Neural cell (in vitro differentiated cells): ENCODE results near the gene CEBPB. TPM values are rescaled to one million over a fixed set of nuclear protein-coding genes. Genes with fewer than 3 reads are reported as not detected.

ENCODE experiments used
- H2AFZ ChIP-seq: fragments of 200-600, 300-800 bp; sonication (generic), shearing (Covaris generic); 2 replicates; pipeline ENCODE4 v1.6.0; 2014; ENCODE audit warnings: low read depth, mild to moderate bottlenecking, antibody characterized with exemption, low read length, moderate library complexity
- H3F3A ChIP-seq: fragments of 200-600 bp; shearing (Covaris generic); 2 replicates; pipeline ENCODE4 v1.6.1; 2016; ENCODE audit warnings: mild to moderate bottlenecking, moderate library complexity, mixed read lengths, antibody characterized with exemption, low read length; ENCODE audit not compliant: insufficient read depth, poor library complexity, severe bottlenecking
- H3K27ac ChIP-seq: fragments of 200-600, 300-800 bp; sonication (generic), shearing (Covaris generic); 2 replicates; pipeline ENCODE4 v1.5.1; 2014; ENCODE audit warnings: mild to moderate bottlenecking, low read length, moderate library complexity
- H3K27me3 ChIP-seq: fragments of 300-800, 200-600 bp; sonication (generic), shearing (Covaris generic); 2 replicates; pipeline ENCODE4 v1.6.0; 2014; ENCODE audit warnings: mild to moderate bottlenecking, low read depth, low read length, moderate library complexity; ENCODE audit not compliant: insufficient read depth
- H3K36me3 ChIP-seq: fragments of 300-800, 200-600 bp; sonication (generic), shearing (Covaris generic); 2 replicates; pipeline ENCODE4 v1.5.1; 2014; ENCODE audit warnings: mild to moderate bottlenecking, antibody characterized with exemption, low read length, moderate library complexity; ENCODE audit not compliant: insufficient read depth
- H3K4me2 ChIP-seq: fragments of 300-800, 200-600 bp; sonication (generic), shearing (Covaris generic); 2 replicates; pipeline ENCODE4 v1.6.0; 2014; ENCODE audit warnings: mild to moderate bottlenecking, low read length
- H3K4me3 ChIP-seq: fragments of 300-800, 200-600 bp; sonication (generic), shearing (Covaris generic); 2 replicates; pipeline ENCODE4 v1.5.1; 2014; ENCODE audit warnings: mild to moderate bottlenecking, low read length, moderate library complexity
- H3K79me2 ChIP-seq: fragments of 200-600 bp; shearing (Covaris generic); replicated peaks from 2 replicates; pipeline ENCODE4 v1.6.0; 2014; ENCODE audit warnings: mild to moderate bottlenecking, low read length, moderate library complexity; ENCODE audit not compliant: insufficient read depth
- H3K9ac ChIP-seq: fragments of 300-800, 200-600 bp; sonication (generic), shearing (Covaris generic); 2 replicates; pipeline ENCODE4 v1.6.1; 2016; ENCODE audit warnings: mild to moderate bottlenecking, low read length, mixed read lengths
- H3K9me2 ChIP-seq: fragments of 200-600 bp; shearing (Covaris generic); 2 replicates; pipeline ENCODE4 v1.6.1; 2016; ENCODE audit warnings: mild to moderate bottlenecking, low read length, mixed read lengths; ENCODE audit not compliant: insufficient read depth
- H3K9me3 ChIP-seq: fragments of 200-600, 300-800 bp; sonication (generic), shearing (Covaris generic); 2 replicates; pipeline ENCODE4 v1.6.1; 2016; ENCODE audit warnings: mild to moderate bottlenecking, mixed run types, low read length, moderate library complexity, mixed read lengths
- H4K20me1 ChIP-seq: fragments of 200-600 bp; shearing (Covaris generic); 2 replicates; pipeline ENCODE4 v1.6.1; 2016; ENCODE audit warnings: mild to moderate bottlenecking, mixed run types; ENCODE audit not compliant: insufficient read depth
- EP300 ChIP-seq: fragments of 450-650 bp; conservative IDR thresholded peaks from 2 replicates; pipeline ENCODE4 v1.6.1; 2014; ENCODE audit warnings: antibody characterized with exemption, mild to moderate bottlenecking, moderate library complexity; ENCODE audit not compliant: poor library complexity, severe bottlenecking
- EZH2 ChIP-seq: fragments of 200-600, 300-800 bp; shearing (Covaris generic), sonication (generic); IDR thresholded peaks from 2 replicates; pipeline ENCODE4 v1.6.1; 2014; ENCODE audit warnings: antibody characterized with exemption, low read length, borderline replicate concordance, mild to moderate bottlenecking; ENCODE audit not compliant: insufficient read depth, poor library complexity, severe bottlenecking
- MXI1 ChIP-seq: fragments of 450-650 bp; conservative IDR thresholded peaks from 2 replicates; pipeline ENCODE4 v1.6.1; 2014; ENCODE audit warnings: antibody characterized with exemption, mild to moderate bottlenecking; ENCODE audit not compliant: poor library complexity, severe bottlenecking
- POLR2AphosphoS5 ChIP-seq: IDR thresholded peaks from 2 replicates; pipeline ENCODE4 v1.6.1; 2012
- RAD21 ChIP-seq: fragments of 450-650 bp; conservative IDR thresholded peaks from 2 replicates; pipeline ENCODE4 v1.6.1; 2014; ENCODE audit warnings: antibody characterized with exemption, mild to moderate bottlenecking, moderate library complexity
- SMC3 ChIP-seq: fragments of 450-650 bp; conservative IDR thresholded peaks from 2 replicates; pipeline ENCODE4 v1.6.1; 2014; ENCODE audit warnings: antibody characterized with exemption, mild to moderate bottlenecking, moderate library complexity; ENCODE audit not compliant: poor library complexity
- TAF1 ChIP-seq: IDR thresholded peaks from 2 replicates; pipeline ENCODE4 v1.6.1; 2012; ENCODE audit warnings: low read depth
- polyA plus RNA-seq: library from polyadenylated mRNA; depleted of rRNA; stranded (reverse); fragments of >200 nt; gene quantifications from 2 replicates; pipeline ENCODE4 v1.2.3, GENCODE V29; 2014
- TF ChIP-seq, protein P1 (sequence below): fragments of 450-650 bp; IDR thresholded peaks from 2 replicates; pipeline ENCODE4 v1.5.1; 2014; ENCODE audit warnings: antibody characterized with exemption, mild to moderate bottlenecking, moderate library complexity; ENCODE audit not compliant: poor library complexity, severe bottlenecking
- TF ChIP-seq, protein P2 (sequence below): IDR thresholded peaks from 2 replicates; pipeline ENCODE4 v1.6.1; 2012; ENCODE audit warnings: borderline replicate concordance

Gene CEBPB
- polyA plus RNA-seq, 1 donor from 2014 or later = 0.59 TPM

DNA sequence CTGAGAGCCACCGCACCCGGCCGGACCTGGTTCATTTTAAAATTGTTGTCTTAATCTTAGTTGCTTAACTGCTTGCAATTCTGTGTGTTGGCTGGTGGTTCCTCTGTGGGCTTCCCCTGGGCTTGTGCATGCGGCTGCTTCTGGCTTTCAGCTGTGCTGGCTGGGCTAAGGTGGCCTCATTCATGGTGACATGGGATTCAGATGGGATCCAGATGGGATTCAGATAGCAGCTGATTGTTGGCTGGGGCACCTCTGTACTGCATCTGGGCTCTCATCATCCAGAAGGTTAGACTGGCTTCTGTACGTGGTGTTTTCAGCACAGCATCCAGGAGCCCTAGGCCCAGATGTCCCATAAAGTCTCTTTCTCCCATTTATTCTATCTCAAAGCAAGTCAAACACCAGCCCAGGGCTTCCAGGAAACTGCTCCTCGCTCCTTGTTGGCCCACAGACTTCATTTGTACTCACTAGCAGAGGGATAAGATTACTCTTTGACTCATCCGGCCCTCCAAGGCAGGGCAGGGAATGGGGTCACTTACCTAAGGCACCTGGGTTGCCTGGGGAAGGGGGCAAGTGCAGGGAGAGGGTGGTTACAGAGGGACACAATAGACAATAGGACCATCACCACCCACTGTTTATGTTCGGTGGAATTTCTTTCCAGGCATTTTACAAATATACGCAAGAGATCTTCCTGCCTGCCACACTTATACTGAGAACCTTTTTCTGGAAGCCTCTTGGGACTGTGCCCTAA, 26.9 kb upstream of the CEBPB start:
- Histone ChIP-seq H3K4me3 (no peak overlapping the region), H3K9ac (no peak overlapping the region), H2AFZ (no peak overlapping the region), H3K9me2 (no peaks in the 10 kb centered on the region), H3K79me2 (no peaks in the 10 kb centered on the region), H3K36me3 (no peaks in the 10 kb centered on the region), H3F3A (no peaks in the 10 kb centered on the region), H3K27ac (no peak overlapping the region), H3K27me3 (no peaks in the 10 kb centered on the region), H3K4me2 (no peak overlapping the region), H3K9me3 (no peaks in the 10 kb centered on the region), H4K20me1 (no peaks in the 10 kb centered on the region)
- TF ChIP-seq EZH2 = no peak
- TF ChIP-seq EP300 = no peak
- TF ChIP-seq, protein P1, sequence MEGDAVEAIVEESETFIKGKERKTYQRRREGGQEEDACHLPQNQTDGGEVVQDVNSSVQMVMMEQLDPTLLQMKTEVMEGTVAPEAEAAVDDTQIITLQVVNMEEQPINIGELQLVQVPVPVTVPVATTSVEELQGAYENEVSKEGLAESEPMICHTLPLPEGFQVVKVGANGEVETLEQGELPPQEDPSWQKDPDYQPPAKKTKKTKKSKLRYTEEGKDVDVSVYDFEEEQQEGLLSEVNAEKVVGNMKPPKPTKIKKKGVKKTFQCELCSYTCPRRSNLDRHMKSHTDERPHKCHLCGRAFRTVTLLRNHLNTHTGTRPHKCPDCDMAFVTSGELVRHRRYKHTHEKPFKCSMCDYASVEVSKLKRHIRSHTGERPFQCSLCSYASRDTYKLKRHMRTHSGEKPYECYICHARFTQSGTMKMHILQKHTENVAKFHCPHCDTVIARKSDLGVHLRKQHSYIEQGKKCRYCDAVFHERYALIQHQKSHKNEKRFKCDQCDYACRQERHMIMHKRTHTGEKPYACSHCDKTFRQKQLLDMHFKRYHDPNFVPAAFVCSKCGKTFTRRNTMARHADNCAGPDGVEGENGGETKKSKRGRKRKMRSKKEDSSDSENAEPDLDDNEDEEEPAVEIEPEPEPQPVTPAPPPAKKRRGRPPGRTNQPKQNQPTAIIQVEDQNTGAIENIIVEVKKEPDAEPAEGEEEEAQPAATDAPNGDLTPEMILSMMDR = no peak
- no peak for TF ChIP-seq SMC3
- no peak for TF ChIP-seq RAD21
- TF ChIP-seq, protein P2, sequence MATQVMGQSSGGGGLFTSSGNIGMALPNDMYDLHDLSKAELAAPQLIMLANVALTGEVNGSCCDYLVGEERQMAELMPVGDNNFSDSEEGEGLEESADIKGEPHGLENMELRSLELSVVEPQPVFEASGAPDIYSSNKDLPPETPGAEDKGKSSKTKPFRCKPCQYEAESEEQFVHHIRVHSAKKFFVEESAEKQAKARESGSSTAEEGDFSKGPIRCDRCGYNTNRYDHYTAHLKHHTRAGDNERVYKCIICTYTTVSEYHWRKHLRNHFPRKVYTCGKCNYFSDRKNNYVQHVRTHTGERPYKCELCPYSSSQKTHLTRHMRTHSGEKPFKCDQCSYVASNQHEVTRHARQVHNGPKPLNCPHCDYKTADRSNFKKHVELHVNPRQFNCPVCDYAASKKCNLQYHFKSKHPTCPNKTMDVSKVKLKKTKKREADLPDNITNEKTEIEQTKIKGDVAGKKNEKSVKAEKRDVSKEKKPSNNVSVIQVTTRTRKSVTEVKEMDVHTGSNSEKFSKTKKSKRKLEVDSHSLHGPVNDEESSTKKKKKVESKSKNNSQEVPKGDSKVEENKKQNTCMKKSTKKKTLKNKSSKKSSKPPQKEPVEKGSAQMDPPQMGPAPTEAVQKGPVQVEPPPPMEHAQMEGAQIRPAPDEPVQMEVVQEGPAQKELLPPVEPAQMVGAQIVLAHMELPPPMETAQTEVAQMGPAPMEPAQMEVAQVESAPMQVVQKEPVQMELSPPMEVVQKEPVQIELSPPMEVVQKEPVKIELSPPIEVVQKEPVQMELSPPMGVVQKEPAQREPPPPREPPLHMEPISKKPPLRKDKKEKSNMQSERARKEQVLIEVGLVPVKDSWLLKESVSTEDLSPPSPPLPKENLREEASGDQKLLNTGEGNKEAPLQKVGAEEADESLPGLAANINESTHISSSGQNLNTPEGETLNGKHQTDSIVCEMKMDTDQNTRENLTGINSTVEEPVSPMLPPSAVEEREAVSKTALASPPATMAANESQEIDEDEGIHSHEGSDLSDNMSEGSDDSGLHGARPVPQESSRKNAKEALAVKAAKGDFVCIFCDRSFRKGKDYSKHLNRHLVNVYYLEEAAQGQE = no peak
- TF ChIP-seq POLR2AphosphoS5 = no peak
- no peak for TF ChIP-seq TAF1

DNA sequence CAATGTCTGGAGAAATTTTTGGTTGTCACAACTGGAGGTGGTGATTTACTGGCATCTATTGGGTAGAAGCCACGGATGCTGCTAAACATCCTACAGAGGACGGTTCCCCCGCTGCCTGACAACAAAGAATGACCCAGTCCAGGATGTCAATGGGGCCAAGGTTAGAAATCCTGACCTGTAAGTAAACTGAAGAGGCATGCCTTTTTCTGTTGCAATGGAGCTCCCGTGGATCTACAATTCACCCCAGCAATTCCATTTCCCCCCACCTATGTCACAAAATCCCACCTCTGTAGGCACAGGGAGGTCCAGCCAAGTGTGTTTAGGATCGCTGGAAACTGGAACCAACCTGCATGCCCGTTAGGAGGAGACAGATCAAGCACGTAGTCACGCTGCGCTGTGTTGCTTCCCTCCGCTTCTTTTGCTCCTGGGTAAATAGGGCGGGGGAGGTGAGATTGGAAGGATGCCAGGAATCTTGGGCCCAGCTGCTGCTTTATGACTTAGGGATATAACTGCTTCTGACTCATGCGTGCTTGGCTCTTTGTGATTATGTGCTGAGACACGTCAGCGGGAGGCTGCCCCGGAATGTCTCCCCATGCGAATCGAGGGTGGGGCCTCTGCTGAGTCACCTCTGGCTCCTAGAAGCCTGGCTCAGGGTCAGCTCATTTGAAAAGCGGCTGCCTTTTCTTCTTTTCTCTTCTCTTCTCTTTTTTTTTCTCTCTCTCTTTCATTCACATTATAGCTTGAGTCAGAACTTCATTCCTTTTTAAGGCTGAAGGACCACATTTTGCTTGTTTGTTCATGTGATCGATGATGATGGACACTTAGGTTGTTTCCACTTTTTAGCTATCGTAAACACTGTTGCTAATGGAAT, 24.7 kb upstream of the CEBPB start:
- H3K9me3 ChIP-seq = no peaks in the 10 kb centered on the region
- no peaks in the 10 kb centered on the region for H3K36me3 ChIP-seq
- TF ChIP-seq EZH2 (no peak), POLR2AphosphoS5 (peak; percentile 62), RAD21 (no peak), MXI1 (peak; percentile 19)
- TF ChIP-seq, protein P2 = peak; percentile 49
- TF ChIP-seq, protein P1 = no peak
- peak overlapping the region; percentile 12 for H3K4me2 ChIP-seq
- H3K79me2 ChIP-seq = no peaks in the 10 kb centered on the region
- peak overlapping the region; percentile 39 for H3K4me3 ChIP-seq
- no peaks in the 10 kb centered on the region for H4K20me1 ChIP-seq
- peak overlapping the region; percentile 38 for H3K9ac ChIP-seq
- no peaks in the 10 kb centered on the region for H3K27me3 ChIP-seq
- peak overlapping the region; percentile 21 for H3K27ac ChIP-seq
- peak overlapping the region; percentile 47 for H2AFZ ChIP-seq
- no peaks in the 10 kb centered on the region for H3K9me2 ChIP-seq
- no peaks in the 10 kb centered on the region for H3F3A ChIP-seq
